GM18517 (cell line): ENCODE measurements around the gene MOAP1.
"Not testable (repeated sequence)": the region's sequence is repeated elsewhere in the genome, so short reads cannot be mapped to it uniquely, and the experiment has no call there.

ENCODE experiments used
- ATAC-seq: cut with Tn5 transposase; IDR thresholded peaks from one replicate; pipeline ENCODE4 v1.9.1; 2021; ENCODE audit warnings: mild to moderate bottlenecking, moderate library complexity; ENCODE audit not compliant: unreplicated experiment

Gene MOAP1

GRCh38 chr14:93184391-93185348 lies at the start of gene MOAP1, which contains the start of gene LYSET:
Gene MOAP1 (minus strand): TSS chr14:93184897. CDS start chr14:93184242, 655 bp downstream.
Gene LYSET (plus strand): TSS chr14:93185317. CDS start chr14:93185406, 89 bp downstream.
- peak; percentile 86 for ATAC-seq

DNA sequence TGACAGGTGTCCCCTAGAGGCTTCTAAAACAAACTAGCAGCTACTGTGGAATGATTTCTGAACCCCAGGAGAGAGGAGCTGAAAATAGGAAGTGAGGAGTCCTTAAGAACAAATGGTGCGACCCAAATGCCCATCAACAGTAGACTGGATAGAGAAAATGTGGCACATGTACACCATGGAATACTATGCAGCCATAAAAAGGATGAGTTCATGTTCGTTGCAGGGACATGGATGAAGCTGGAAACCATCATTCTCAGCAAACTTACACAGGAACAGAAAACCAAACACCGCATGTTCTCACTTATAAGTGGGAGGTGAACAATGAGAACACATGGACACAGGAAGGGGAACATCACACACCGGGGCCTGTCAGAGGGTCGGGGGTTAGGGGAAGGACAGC lies 48.4 kb upstream of the MOAP1 start:
- ATAC-seq, result not testable (repeated sequence)

DNA sequence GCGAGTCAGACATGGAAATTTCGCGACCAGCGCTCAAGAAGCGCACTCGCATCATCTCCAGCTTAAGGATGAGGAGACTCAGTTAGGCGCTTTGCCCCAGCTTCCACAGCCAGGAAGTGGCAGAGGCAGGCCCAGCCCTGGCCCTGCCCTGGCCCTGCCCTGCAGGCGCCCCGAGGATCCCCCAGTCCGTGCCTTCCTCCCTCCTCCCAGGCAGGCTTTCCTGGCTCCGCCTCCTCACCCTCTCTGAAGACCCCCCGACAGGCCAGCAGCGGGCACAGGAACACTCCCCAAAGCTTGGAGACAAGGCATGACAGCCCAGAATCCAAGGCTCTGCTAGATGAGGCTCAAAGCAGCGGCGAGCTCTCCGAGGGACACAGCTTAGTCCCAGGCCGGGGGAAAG lies 47.5 kb upstream of the MOAP1 start:
- no peak for ATAC-seq

- no peak for ATAC-seq
These were observed 46.7 kb upstream of the MOAP1 start for GRCh38 chr14:93231129-93231979.

DNA sequence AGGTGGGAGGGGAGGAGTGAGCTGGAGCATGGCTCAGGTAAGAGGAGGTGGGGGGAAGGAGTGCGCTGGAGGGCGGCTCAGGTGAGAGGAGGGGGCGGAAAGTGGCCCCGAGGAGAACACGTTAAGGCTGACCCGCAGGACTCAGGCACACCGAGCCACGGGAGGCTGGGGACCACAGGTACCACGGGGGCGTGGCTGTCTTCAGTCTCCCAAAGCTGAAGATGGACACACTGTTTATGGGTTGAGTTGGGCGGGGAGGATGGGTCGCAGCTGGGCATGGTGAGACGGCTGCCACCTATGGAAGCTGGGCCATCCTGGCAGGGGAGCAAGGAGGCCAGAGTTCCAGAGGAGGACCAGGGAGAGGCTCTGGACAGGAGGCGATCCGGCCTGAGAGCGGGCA lies 45.8 kb upstream of the MOAP1 start:
- no peak for ATAC-seq

DNA sequence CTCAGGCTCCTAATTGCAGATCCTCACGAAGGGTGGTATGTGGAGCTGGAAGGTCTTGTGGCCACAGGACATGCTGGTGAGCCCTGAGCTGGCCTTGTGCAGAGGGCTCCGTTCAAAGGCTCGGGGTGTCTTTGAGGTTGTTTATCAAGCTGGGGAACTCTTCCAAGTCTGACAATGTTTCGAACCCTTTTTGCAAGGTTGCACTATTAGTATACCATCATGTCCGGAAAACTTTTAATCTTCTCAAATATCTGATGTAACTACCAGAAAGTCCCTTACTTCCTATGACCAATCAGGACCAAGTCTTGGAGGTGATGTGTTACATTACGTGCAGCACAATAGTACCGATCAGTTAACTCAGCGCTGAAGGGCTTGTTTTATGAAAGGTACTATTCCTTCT lies 43.9 kb upstream of the MOAP1 start:
- no peak for ATAC-seq

DNA sequence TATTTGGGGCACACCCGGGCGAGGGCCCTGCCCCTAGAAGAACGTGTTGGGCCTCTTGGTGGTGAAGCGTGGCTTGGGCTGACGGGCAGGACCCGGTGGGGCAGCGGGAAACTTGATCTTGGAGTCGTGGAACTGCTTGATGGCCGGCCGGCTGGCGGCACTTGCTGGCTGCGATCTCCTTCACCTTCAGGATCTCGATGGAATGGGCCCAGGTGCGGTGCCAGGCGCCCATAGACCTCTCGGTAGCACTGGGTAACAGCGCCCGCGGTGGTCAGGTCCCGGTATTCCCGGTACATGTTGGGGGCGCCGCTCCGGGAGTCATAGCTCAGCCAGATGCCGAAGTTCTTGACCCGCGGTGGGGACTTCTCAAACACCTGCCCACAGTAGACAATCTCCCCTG lies 38.9 kb upstream of the MOAP1 start:
- ATAC-seq, result no peak

- ATAC-seq, result no peak
These were observed 35.8 kb upstream of the MOAP1 start for GRCh38 chr14:93220509-93220908.

DNA sequence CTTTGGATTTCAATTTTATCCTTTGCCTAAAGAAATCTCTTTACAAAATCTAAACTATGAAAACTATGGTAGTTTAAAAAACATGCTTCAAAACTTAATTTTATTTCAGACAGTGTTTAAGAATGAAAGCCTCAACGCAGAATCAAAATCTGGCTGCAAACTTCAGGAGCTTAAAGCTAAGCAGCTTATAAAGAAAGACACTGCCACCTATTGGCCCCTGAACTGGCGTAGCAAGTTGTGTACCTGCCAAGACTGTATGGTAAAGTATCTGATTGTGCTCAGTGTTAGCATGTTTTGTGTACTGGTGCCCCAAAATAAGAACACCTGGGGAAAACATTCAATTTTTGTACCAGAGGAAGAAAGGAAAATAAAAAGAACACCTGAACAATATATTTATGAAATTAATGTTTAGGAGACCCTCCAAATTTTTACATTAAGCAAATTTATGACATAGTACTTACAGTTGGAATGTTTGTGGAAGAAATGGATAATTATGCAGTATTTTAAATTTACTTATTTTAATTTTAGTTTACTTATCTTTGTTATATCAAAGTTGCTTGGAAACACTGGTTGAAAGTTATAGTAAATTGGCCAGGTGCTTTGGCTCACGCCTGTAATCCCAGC lies 34.5 kb upstream of the MOAP1 start:
- ATAC-seq, result peak; percentile 66

- ATAC-seq, result no peak
These were observed 29.9 kb upstream of the MOAP1 start for GRCh38 chr14:93214598-93214997.

DNA sequence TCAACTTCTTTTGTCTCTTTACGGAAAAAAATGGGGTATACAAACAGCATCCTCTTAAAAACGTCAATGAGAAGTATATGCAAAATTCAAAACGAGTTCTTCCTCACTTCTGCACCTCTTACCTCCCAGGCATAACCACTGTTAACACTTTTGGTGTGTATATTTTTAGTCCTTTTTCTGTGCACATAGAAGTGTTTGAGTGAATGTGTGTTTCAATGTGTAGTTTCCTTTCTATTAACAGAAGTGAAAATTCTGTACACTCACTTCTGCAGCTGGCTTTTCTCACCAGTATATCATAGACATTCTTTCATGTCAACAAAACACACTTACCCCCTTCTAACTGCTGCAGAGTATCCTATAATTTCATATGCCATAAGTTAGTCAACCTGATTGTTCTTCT lies 27.7 kb upstream of the MOAP1 start:
- peak; percentile 79 for ATAC-seq

GRCh38 chr14:93207468-93208308 lies 23.0 kb upstream of the MOAP1 start:
- peak; percentile 28 for ATAC-seq

DNA sequence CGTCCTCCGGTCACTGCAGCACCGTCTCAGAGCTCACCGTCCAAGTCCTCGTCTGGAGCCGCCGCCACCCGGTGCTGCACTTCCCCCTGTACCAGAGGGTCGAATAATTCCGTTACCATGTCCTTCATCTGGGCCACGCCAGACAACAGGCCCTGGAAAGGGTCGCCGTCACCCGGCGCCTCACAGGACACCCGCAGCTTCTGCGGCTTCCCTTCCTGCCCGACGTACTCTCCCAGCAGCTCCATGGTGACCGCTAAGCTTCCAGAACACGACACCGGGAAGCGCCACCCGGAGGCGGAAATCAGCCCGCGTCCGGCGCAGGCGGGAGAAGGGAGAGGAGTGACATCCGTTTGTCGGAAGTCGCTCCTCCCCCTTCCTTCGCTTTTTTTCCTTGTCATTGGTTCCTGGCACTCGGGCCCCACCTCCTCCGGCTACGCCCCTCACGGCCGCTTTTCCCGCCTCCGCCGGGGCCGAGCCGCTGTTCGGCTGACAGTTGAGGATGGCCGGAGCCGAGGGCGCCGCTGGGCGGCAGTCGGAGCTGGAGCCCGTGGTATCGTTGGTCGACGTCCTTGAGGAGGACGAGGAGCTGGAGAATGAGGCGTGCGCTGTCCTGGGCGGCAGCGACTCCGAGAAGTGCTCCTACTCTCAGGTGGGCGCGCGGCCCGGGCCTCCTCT lies 22.2 kb upstream of the MOAP1 start, which contains the start of the genes GON7 and UBR7:
GON7 (minus strand) TSS at position 273 of the 675 bp plus-strand sequence; CDS start at position 245, 28 bp downstream.
UBR7 (plus strand) TSS at position 464 of the 675 bp plus-strand sequence; CDS start at position 500, 36 bp downstream.
- peak; percentile 76 for ATAC-seq

- ATAC-seq, result no peak
These were observed 16.5 kb upstream of the MOAP1 start for GRCh38 chr14:93201155-93201704.

GRCh38 chr14:93200553-93200952 lies 15.9 kb upstream of the MOAP1 start:
- no peak for ATAC-seq

DNA sequence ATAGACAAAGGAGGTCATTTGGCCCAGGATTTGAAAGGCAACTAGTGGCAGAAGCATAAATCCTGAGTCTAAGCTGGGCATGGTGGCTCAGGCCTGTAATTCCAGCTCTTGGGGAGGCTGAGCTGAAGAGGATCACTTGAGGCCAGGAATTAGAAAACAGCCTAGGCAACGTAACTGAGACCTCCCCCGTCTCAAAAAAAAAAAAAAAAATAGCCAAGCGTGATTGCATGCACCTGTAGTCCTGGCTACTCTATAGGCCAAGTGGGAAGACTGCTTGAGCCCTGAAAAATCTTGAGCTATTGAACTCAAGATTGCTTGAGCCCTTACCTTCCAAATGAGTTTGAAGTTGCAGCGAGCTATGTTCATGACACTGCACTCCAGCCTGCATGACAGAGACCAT lies 14.3 kb upstream of the MOAP1 start:
- ATAC-seq, result no peak

DNA sequence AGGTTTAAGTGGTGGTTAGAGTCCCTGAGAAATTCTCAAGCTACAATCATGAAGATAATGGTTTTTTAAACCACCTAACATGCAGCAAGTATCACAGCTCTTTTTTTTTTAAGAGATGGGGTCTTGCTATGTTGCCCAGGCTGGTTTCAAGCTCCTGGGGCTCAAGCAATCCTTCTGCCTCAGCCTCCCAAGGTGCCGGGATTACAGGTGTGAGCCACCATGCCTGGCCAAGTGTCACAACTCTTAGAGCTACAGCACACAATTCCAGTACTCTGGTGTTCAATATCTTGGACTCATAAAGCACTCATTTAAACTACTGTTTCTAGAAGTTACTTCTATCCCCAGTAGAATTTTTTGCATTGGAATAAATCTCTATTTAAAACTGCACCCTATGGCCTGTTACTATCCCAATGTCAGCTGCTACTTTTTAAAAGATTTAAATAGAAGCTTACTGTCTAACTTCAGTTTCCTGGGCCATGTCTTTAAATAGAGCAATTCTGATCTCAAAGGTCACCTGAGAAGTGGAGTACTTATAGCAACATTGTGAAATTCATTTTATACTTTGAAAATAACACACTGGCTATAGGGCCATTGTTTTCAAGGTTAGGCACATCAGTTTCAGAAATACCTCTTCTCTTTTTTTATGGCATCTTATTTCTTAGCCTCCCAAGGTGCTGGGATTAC lies 10.8 kb upstream of the MOAP1 start:
- ATAC-seq, result no peak

GRCh38 chr14:93186956-93187355 lies 2.3 kb upstream of the MOAP1 start:
- ATAC-seq, result no peak
